Measurements from ENCODE around the gene EML5. TPM values are rescaled to one million over a fixed set of nuclear protein-coding genes. Genes with fewer than 3 reads are reported as not detected.
A peak's percentile ranks its signal among the peaks of the same experiment; 100 is the strongest.
"Not testable (repeated sequence)": the region's sequence is repeated elsewhere in the genome, so short reads cannot be mapped to it uniquely, and the experiment has no call there.

Gene EML5
- total RNA-seq, 4 donors from 2014 or later, result 0.82 to 1.6 (median 1.3) TPM

DNA sequence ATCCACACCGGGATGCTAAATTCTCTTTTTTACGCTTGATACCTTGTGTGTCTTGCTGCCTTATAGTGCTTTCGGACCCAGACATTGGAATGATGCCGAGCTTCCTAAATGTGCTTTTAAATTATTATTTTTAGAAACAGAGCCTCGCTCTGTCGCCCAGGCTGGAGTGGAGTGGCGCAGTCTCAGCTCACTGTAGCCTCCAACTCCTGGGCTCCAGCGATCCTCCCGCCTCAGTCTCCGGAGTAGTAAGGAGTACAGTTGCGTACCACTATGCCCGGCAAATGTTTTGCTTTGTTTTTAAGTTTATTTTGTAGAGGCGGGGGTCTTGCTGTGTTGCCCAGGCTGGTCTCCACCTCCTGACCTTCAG lies 489 bp upstream of the EML5 start:
- Histone ChIP-seq H3K27ac (peak overlapping the region; percentile 63 to 88 (median 74)), H3K9me3 (no peaks in the 10 kb centered on the region), H3K4me1 (peaks cover 4 to 18% (median 5%) of the 10 kb centered on the region in 3 donors), H3K27me3 (peaks cover 0 to 3% (median 0%) of the 10 kb centered on the region in 4 donors), H3K36me3 (no peaks in the 10 kb centered on the region), H3K4me3 (peak overlapping the region; percentile 53 to 80 (median 72))
- 57 to 63% methylated on average over 11 to 12 of the region's 13 CpGs for WGBS, 2 donors
- TF ChIP-seq POLR2A (IDR thresholded peaks at IDR 0.05), result no peak
- TF ChIP-seq, protein P1, sequence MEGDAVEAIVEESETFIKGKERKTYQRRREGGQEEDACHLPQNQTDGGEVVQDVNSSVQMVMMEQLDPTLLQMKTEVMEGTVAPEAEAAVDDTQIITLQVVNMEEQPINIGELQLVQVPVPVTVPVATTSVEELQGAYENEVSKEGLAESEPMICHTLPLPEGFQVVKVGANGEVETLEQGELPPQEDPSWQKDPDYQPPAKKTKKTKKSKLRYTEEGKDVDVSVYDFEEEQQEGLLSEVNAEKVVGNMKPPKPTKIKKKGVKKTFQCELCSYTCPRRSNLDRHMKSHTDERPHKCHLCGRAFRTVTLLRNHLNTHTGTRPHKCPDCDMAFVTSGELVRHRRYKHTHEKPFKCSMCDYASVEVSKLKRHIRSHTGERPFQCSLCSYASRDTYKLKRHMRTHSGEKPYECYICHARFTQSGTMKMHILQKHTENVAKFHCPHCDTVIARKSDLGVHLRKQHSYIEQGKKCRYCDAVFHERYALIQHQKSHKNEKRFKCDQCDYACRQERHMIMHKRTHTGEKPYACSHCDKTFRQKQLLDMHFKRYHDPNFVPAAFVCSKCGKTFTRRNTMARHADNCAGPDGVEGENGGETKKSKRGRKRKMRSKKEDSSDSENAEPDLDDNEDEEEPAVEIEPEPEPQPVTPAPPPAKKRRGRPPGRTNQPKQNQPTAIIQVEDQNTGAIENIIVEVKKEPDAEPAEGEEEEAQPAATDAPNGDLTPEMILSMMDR (IDR thresholded peaks at IDR 0.05), result no peak
- no peak for DNase-seq
- intact Hi-C loops (cut with DNase I), result no loop called here

DNA sequence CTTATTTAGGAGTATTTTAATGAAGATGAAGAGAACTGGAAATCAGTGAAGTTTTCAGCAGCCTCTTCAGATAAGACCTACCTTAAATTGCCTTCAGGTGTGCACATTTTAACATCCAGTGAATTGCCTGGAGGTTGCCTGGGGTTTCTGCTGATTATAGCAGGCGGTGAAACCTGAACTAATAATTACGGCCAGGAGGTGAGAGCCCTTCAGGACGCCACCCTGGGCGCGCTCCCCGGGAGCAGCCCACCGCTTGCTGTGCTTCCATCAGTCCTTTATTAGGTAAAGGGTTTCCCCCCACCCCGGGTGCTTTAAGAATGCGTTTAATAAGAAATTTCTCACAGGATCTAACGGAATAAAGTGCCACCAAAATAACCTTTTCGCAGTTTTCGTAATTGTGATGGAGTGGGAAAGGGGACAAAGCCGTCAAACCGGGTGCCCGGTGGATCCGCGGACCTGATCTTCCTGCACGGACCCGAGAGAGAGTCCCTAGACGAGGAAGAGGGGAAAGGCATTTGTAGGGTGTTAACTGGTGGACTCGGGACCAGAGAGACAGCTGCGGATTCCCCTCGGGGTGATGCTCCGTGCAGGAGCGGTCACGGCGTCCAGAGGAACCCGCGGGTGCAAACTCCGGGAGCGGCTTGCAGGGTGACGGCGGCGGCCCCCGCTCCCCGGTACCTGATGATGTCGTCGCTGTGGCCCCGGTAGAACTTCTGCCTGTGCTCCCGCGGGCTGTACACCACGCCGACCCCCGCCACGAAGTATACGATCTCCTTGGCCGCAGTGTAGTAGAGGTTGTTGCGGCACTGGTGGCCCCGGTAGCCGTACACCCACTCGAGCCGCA lies 902 bp downstream of the EML5 start:
- Histone ChIP-seq H3K36me3 (no peaks in the 10 kb centered on the region), H3K9me3 (no peaks in the 10 kb centered on the region), H3K27me3 (peaks cover 0 to 3% (median 0%) of the 10 kb centered on the region in 4 donors), H3K27ac (peak overlapping the region; percentile 63 to 88 (median 78)), H3K4me1 (peaks cover 4 to 18% (median 5%) of the 10 kb centered on the region in 3 donors), H3K4me3 (peak overlapping the region; percentile 53 to 80 (median 72))
- no peak for DNase-seq
- no peak for TF ChIP-seq POLR2A (IDR thresholded peaks at IDR 0.05)
- TF ChIP-seq, protein P1 (IDR thresholded peaks at IDR 0.05), result no peak
- intact Hi-C loops (cut with DNase I), result no loop called here
- WGBS, 2 donors, result 4 to 12% methylated on average over 16 to 32 of the region's 52 CpGs

DNA sequence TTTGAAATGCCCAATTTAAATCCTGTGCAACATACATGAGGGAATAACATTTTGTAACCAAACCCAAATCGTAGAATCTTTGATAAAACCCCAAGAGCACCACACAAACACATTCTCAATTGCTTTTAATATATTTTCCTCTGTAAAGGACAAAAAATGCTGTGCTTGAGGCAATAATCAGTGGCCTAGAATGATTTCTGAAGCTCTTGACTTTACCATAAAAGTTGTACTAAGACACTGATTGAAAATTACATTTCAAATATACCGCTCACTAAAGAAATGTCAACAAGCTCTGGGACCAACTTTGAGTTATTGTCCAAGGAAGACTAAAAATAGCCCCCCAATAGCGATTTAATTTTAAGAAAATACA lies 1.5 kb downstream of the EML5 start:
- Histone ChIP-seq H3K36me3 (no peaks in the 10 kb centered on the region), H3K27ac (no peak overlapping the region), H3K9me3 (no peaks in the 10 kb centered on the region), H3K27me3 (peaks cover 0 to 3% (median 0%) of the 10 kb centered on the region in 4 donors), H3K4me3 (peak overlapping the region in 1 of 4 donors; percentile 70), H3K4me1 (peaks cover 4 to 18% (median 5%) of the 10 kb centered on the region in 3 donors)
- no peak for DNase-seq
- TF ChIP-seq POLR2A (IDR thresholded peaks at IDR 0.05), result no peak
- TF ChIP-seq, protein P1 (IDR thresholded peaks at IDR 0.05), result no peak
- intact Hi-C loops (cut with DNase I), result no loop called here
- WGBS, 2 donors, result 60 to 72% methylated on average over 3 of the region's 3 CpGs

DNA sequence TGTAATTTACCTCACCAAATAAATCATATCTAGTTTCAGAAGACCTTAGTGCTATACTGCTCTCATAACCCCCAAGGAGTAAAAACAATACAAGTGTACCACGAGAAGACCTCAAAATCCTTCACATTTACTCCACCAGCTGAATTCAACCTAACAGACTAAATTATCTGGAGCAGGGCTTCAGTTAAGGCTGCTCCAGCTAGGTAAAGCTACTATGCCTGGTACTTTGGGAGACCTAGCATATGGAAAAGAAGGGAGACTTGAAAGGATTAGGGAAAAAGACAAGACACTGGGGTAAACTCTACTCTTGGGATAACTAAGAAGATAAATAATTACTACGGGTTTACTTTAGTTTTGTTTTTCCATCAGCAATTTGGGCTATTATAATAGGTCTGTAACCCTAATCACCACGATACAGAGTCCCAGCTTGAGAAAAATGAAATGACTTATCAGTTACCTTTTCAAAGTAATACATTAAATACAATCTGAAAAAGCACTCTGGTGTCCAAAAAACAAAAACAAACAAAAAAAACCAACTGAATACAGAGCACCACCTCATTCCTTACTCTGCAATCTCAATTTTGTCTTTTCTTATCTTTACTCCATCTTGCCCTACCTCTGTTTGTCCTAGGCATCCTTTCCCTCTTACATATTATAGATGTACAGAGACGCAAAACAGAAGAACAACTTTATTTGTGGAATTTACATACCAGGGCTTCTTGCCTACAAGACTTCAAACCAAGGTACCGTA lies 2.1 kb downstream of the EML5 start:
- H3K27ac ChIP-seq, result no peak overlapping the region
- H3K36me3 ChIP-seq, result no peaks in the 10 kb centered on the region
- 80 to 90% methylated on average over 5 of the region's 5 CpGs for WGBS, 2 donors
- intact Hi-C loops (cut with DNase I), result no loop called here
- DNase-seq, result no peak
- no peak for TF ChIP-seq POLR2A (IDR thresholded peaks at IDR 0.05)
- H3K9me3 ChIP-seq, result no peaks in the 10 kb centered on the region
- no peak overlapping the region for H3K4me3 ChIP-seq
- peaks cover 0 to 3% (median 0%) of the 10 kb centered on the region in 4 donors for H3K27me3 ChIP-seq
- H3K4me1 ChIP-seq, result peaks cover 4 to 18% (median 5%) of the 10 kb centered on the region in 3 donors

DNA sequence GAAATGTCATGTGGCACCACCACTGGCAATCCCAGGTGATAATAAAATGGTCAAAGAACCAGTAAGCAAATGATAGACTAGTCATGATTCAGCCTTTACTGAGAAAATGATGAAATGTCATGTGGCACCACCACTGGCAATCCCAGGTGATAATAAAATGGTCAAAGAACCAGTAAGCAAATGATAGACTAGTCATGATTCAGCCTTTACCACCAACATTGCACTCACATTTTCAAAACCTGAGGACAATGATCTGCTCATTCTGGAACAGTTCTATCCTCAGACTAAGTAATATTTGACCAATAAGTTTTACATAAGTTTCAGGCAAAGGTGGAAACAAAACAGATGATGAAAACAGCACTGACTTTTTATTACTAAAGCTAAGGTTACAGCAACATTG lies 3.2 kb downstream of the EML5 start:
- H3K27me3 ChIP-seq; H3K9me3 ChIP-seq; H3K27ac ChIP-seq; DNase-seq; intact Hi-C loops (cut with DNase I); H3K4me3 ChIP-seq; H3K36me3 ChIP-seq: not testable (repeated sequence)
- H3K4me1 ChIP-seq, result peaks cover 4 to 18% (median 5%) of the 10 kb centered on the region in 3 donors

DNA sequence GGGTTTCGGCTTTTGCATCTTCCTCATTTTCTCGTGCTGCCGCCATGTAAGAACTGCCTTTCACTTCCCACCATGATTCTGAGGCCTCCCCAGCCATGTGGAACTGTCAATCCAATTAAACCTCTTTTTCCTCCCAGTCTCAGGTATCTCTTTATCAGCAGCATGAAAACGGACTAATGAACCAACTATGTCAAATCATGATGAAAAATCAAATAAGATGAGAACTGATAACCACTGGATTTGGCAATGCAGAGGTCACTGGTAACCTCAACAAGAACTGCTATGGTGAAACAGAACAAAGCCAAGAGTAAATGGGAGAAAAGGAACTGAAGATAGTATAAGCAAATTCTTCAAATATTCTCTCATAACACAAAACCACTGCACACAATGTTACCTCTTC lies 6.0 kb downstream of the EML5 start:
- no peak overlapping the region for H3K4me3 ChIP-seq
- no peaks in the 10 kb centered on the region for H3K36me3 ChIP-seq
- no peak overlapping the region for H3K27ac ChIP-seq
- intact Hi-C loops (cut with DNase I), result no loop called here
- no peak for TF ChIP-seq POLR2A (IDR thresholded peaks at IDR 0.05)
- TF ChIP-seq, protein P1 (IDR thresholded peaks at IDR 0.05), result no peak
- H3K9me3 ChIP-seq, result peaks cover 0 to 5% (median 4%) of the 10 kb centered on the region in 3 donors
- H3K27me3 ChIP-seq, result no peaks in the 10 kb centered on the region
- H3K4me1 ChIP-seq, result peaks cover 0 to 5% (median under 1%) of the 10 kb centered on the region in 3 donors
- 87 to 88% methylated on average over 4 of the region's 4 CpGs for WGBS, 2 donors
- no peak for DNase-seq
